Ovary (tissue), 3 donors: ENCODE data around the gene FBXL7.

ENCODE experiments used
- CTCF ChIP-seq, 3 donors: fragments of 450-650 bp in 2 of 3; fragments of 200-600 bp in 1 of 3; IDR thresholded peaks; one replicate each; pipeline versions ENCODE4 v1.5.1 to v1.8.0; 2016 to 2022; ENCODE audit warnings: antibody characterized with exemption in 3 of 3, mild to moderate bottlenecking in 1 of 3
- EP300 ChIP-seq: sonication (generic); formaldehyde crosslinking; IDR thresholded peaks from one replicate; pipeline ENCODE4 v1.6.1; 2017; ENCODE audit warnings: antibody characterized with exemption
- POLR2A ChIP-seq: fragments of 450-650 bp; IDR thresholded peaks from one replicate; pipeline ENCODE4 v1.6.1; 2017; ENCODE audit warnings: antibody characterized with exemption, mild to moderate bottlenecking, moderate library complexity
- donor health status: DM: no; HTN: no; CAD: no.

GRCh38 chr5:15518786-15519185 lies 18.8 kb downstream of the FBXL7 start:
- no peak for TF ChIP-seq POLR2A
- no peak for TF ChIP-seq CTCF (IDR thresholded peaks at IDR 0.05)
- TF ChIP-seq EP300, result no peak
